ENCODE measurements around the gene PGM2.

DNA sequence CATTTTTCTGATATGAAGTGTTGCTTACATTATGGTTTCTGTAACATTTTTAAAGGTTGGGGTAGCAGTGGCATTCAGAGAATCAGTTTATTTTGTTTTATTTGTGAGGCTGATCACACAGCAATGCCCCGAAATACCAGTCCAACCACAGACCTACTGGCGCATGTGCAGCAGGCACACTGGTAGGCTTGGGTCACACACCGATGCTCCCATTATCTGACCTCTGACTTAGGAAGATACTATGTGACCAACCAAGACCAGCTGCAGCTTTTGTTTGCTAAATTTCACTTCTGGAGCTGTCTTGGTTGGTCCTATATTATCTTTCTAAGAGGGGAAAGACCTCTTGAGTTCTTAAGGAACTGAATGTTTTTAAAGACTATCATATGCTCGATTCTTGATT is 18.7 kb downstream of the PGM2 start:
- TF ChIP-seq, protein P1, sequence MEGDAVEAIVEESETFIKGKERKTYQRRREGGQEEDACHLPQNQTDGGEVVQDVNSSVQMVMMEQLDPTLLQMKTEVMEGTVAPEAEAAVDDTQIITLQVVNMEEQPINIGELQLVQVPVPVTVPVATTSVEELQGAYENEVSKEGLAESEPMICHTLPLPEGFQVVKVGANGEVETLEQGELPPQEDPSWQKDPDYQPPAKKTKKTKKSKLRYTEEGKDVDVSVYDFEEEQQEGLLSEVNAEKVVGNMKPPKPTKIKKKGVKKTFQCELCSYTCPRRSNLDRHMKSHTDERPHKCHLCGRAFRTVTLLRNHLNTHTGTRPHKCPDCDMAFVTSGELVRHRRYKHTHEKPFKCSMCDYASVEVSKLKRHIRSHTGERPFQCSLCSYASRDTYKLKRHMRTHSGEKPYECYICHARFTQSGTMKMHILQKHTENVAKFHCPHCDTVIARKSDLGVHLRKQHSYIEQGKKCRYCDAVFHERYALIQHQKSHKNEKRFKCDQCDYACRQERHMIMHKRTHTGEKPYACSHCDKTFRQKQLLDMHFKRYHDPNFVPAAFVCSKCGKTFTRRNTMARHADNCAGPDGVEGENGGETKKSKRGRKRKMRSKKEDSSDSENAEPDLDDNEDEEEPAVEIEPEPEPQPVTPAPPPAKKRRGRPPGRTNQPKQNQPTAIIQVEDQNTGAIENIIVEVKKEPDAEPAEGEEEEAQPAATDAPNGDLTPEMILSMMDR (IDR thresholded peaks at IDR 0.05): no peak
- no peak for TF ChIP-seq POLR2AphosphoS5 (IDR thresholded peaks at IDR 0.05)
- no peak for TF ChIP-seq POLR2A (IDR thresholded peaks at IDR 0.05)

All from sigmoid colon (tissue), 4 donors.